Kidney (tissue), 22 donors: Measurements from ENCODE around the gene AFDN. TPM values are rescaled to one million over a fixed set of nuclear protein-coding genes. Genes with fewer than 3 reads are reported as not detected.
A peak's percentile ranks its signal among the peaks of the same experiment; 100 is the strongest.

ENCODE experiments used
- DNase-seq, 5 donors: peaks; one replicate each; pipeline ENCODE4 v3.0.0-alpha.2; 2013 to 2020
- FAIRE-seq: peaks from 2 replicates; lab custom pipeline; 2012; peaks lifted over from hg19 to GRCh38; lab: Jason Lieb, UNC
- H3K27ac ChIP-seq, 2 donors: one replicate each; pipeline ENCODE4 v1.7.0; 2013; ENCODE audit warnings: low read depth in 2 of 2, low read length in 2 of 2, inconsistent platforms in 1 of 2
- H3K27me3 ChIP-seq: one replicate; pipeline ENCODE4 v1.7.1; 2013; ENCODE audit warnings: low read length, inconsistent platforms; ENCODE audit not compliant: control insufficient read depth, insufficient read depth
- H3K36me3 ChIP-seq, 3 donors: one replicate each; pipeline versions ENCODE4 v1.7.0 to v1.7.1; 2013; ENCODE audit warnings: low read length in 3 of 3, control low read depth in 1 of 3, inconsistent platforms in 1 of 3; ENCODE audit not compliant: insufficient read depth in 3 of 3, control insufficient read depth in 2 of 3
- H3K4me1 ChIP-seq, 3 donors: one replicate each; pipeline versions ENCODE4 v1.7.0 to v1.7.1; 2013; ENCODE audit warnings: low read length in 3 of 3, inconsistent platforms in 1 of 3, low read depth in 1 of 3; ENCODE audit not compliant: control insufficient read depth in 2 of 3, insufficient read depth in 2 of 3
- H3K4me3 ChIP-seq, 3 donors: one replicate each; pipeline versions ENCODE4 v1.7.0 to v1.8.1; 2013; ENCODE audit warnings: low read length in 3 of 3, control low read depth in 1 of 3, inconsistent platforms in 1 of 3
- H3K9ac ChIP-seq, 3 donors: one replicate each; pipeline versions ENCODE4 v1.7.0 to v1.7.1; 2013; ENCODE audit warnings: low read length in 3 of 3, control low read depth in 1 of 3, inconsistent platforms in 1 of 3
- H3K9me3 ChIP-seq, 3 donors: one replicate each; pipeline versions ENCODE4 v1.7.0 to v1.7.1; 2013; ENCODE audit warnings: low read length in 3 of 3, control low read depth in 1 of 3, inconsistent platforms in 1 of 3; ENCODE audit not compliant: control insufficient read depth in 2 of 3, insufficient read depth in 1 of 3
- CTCF ChIP-seq: IDR thresholded peaks from 3 replicates; pipeline ENCODE4 v1.5.1; 2012; ENCODE audit warnings: mild to moderate bottlenecking, moderate library complexity, borderline replicate concordance; ENCODE audit not compliant: insufficient read depth; ENCODE audit errors: extremely low read depth
- intact Hi-C: fragments of 100-400 bp; cut with DNase I; formaldehyde crosslinking; loops from one replicate; pipeline ENCODE4 v1.11.1; 2022
- long read RNA-seq, 10 donors: library from polyadenylated mRNA in 1 of 10; unstranded in 1 of 10; transcript quantifications; one replicate each; pipeline ENCODE4 v2.0.0 and lab custom pipeline, GENCODE V29; 2021 to 2026
- polyA plus RNA-seq: library from polyadenylated mRNA; stranded (reverse); fragments of 350-450 nt; fragmentation: Illumina TruSeq; extraction: RNeasy Lipid Tissue Mini Kit (QIAGEN cat#74804); gene quantifications from one replicate; pipeline ENCODE4 v1.2.3, GENCODE V29; 2014; ENCODE audit warnings: low read depth, low replicate concordance; ENCODE audit not compliant: insufficient read depth
- total RNA-seq: library from RNA; stranded (reverse); fragmentation: NEBNext Ultra II Directional; extraction: Animal tissue kit (Norgen Biotek cat#: 25700); gene quantifications from one replicate; pipeline ENCODE4 v1.2.1, GENCODE V29; 2021
- donor health status: control.
- donor health status: control.
- donor health status: control.
- donor health status: control.
- donor health status: control.
- donor health status: DM: yes; HTN: yes; CAD: no.
- donor health status: Normal renal cell carcinoma (clear cell type).

AFDN gene, protein sequence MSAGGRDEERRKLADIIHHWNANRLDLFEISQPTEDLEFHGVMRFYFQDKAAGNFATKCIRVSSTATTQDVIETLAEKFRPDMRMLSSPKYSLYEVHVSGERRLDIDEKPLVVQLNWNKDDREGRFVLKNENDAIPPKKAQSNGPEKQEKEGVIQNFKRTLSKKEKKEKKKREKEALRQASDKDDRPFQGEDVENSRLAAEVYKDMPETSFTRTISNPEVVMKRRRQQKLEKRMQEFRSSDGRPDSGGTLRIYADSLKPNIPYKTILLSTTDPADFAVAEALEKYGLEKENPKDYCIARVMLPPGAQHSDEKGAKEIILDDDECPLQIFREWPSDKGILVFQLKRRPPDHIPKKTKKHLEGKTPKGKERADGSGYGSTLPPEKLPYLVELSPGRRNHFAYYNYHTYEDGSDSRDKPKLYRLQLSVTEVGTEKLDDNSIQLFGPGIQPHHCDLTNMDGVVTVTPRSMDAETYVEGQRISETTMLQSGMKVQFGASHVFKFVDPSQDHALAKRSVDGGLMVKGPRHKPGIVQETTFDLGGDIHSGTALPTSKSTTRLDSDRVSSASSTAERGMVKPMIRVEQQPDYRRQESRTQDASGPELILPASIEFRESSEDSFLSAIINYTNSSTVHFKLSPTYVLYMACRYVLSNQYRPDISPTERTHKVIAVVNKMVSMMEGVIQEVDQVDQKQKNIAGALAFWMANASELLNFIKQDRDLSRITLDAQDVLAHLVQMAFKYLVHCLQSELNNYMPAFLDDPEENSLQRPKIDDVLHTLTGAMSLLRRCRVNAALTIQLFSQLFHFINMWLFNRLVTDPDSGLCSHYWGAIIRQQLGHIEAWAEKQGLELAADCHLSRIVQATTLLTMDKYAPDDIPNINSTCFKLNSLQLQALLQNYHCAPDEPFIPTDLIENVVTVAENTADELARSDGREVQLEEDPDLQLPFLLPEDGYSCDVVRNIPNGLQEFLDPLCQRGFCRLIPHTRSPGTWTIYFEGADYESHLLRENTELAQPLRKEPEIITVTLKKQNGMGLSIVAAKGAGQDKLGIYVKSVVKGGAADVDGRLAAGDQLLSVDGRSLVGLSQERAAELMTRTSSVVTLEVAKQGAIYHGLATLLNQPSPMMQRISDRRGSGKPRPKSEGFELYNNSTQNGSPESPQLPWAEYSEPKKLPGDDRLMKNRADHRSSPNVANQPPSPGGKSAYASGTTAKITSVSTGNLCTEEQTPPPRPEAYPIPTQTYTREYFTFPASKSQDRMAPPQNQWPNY (N-terminal part only)
- total RNA-seq, result 175 TPM
- 21.5 TPM for polyA plus RNA-seq
- long read RNA-seq, donor 1, transcript AFDN-220 (2 exons, 1,257 nt), result major isoform, 6 of 21 reads
- long read RNA-seq, donor 1, partial matches to known transcripts, result 10 of 21 reads
- long read RNA-seq, donor 1, other reads (novel, unspliced or antisense), result 0 of 21 reads
- long read RNA-seq, donor 2, transcript AFDN-220 (2 exons, 1,257 nt), result major isoform, 9 of 24 reads
- long read RNA-seq, donor 2, partial matches to known transcripts, result 7 of 24 reads
- long read RNA-seq, donor 2, other reads (novel, unspliced or antisense), result 0 of 24 reads
- long read RNA-seq, donor 3, full-length matches to known transcripts, result 17 of 42 reads
- long read RNA-seq, donor 3, partial matches to known transcripts, result 25 of 42 reads
- long read RNA-seq, donor 3, other reads (novel, unspliced or antisense), result 0 of 42 reads
- long read RNA-seq, donor 4, transcript AFDN-220 (2 exons, 1,257 nt), result major isoform, 6 of 14 reads
- long read RNA-seq, donor 4, partial matches to known transcripts, result 6 of 14 reads
- long read RNA-seq, donor 4, other reads (novel, unspliced or antisense), result 0 of 14 reads
- long read RNA-seq, donor 5, full-length matches to known transcripts, result 3 of 3 reads
- long read RNA-seq, donor 5, partial matches to known transcripts, result 0 of 3 reads
- long read RNA-seq, donor 5, other reads (novel, unspliced or antisense), result 0 of 3 reads
- long read RNA-seq, donor 6, partial matches to known transcripts, result 0 of 2 reads
- long read RNA-seq, donor 6, other reads (novel, unspliced or antisense), result 0 of 2 reads
- long read RNA-seq, donor 7, transcript AFDN-220 (2 exons, 1,257 nt), result major isoform, 5 of 67 reads
- long read RNA-seq, donor 7, partial matches to known transcripts, result 44 of 67 reads
- long read RNA-seq, donor 7, other reads (novel, unspliced or antisense), result 11 of 67 reads
- long read RNA-seq, donor 8, partial matches to known transcripts, result 0 of 7 reads
- long read RNA-seq, donor 8, other reads (novel, unspliced or antisense), result 0 of 7 reads
- long read RNA-seq, donor 9, partial matches to known transcripts, result 16 of 20 reads
- long read RNA-seq, donor 9, other reads (novel, unspliced or antisense), result 0 of 20 reads
- long read RNA-seq, donor 10, transcript AFDN-220 (2 exons, 1,257 nt), result major isoform, 5 of 33 reads
- long read RNA-seq, donor 10, partial matches to known transcripts, result 18 of 33 reads
- long read RNA-seq, donor 10, other reads (novel, unspliced or antisense), result 0 of 33 reads

GRCh38 chr6:167826896-167827582, at the start of gene AFDN:
TSS of gene AFDN (plus strand) at chr6:167826911. CDS start at chr6:167827133, 222 bp downstream.
- Histone ChIP-seq H3K36me3 (no peaks in the 10 kb centered on the region), H3K9me3 (no peaks in the 10 kb centered on the region), H3K27ac (peak within 1 kb of the TSS; percentile 89), H3K9ac (peak within 1 kb of the TSS; percentile 43 to 84 (median 45)), H3K27me3 (no peaks in the 10 kb centered on the region), H3K4me1 (peaks cover 5 to 13% (median 6%) of the 10 kb centered on the region in 3 donors), H3K4me3 (peak within 1 kb of the TSS; percentile 80 to 85 (median 81))
- FAIRE-seq (no peak), DNase-seq (peak in 3 of 5 donors; percentile 51 to 81 (median 63))
- intact Hi-C loops, result no loop called here
- no peak for TF ChIP-seq CTCF

- Histone ChIP-seq H3K9me3 (no peaks in the 10 kb centered on the region), H3K27me3 (no peaks in the 10 kb centered on the region), H3K4me3 (peak overlapping the region in 1 of 3 donors; percentile 15), H3K27ac (peak overlapping the region; percentile 67 to 74), H3K36me3 (no peaks in the 10 kb centered on the region), H3K4me1 (peaks cover 0 to 14% (median 13%) of the 10 kb centered on the region in 3 donors), H3K9ac (peak overlapping the region in 1 of 3 donors; percentile 55)
- peak in 4 of 5 donors; percentile 58 to 87 (median 68) for DNase-seq
- no peak for TF ChIP-seq CTCF
- intact Hi-C loops, result no loop called here
- no peak for FAIRE-seq
Measured at GRCh38 chr6:167778497-167779128, 48.1 kb upstream of the AFDN start.
